HepG2 (cell line): ENCODE data around the gene HDHD3. TPM values are rescaled to one million over a fixed set of nuclear protein-coding genes. Genes with fewer than 3 reads are reported as not detected.

Source experiments
- CENPX ChIP-seq: sonication (generic); formaldehyde crosslinking; IDR thresholded peaks from 2 replicates; pipeline ENCODE4 v1.9.0; 2021; ENCODE audit warnings: mild to moderate bottlenecking, missing genetic modification reagents, moderate library complexity
- HOXA3 ChIP-seq: sonication (generic); formaldehyde crosslinking; IDR thresholded peaks from 2 replicates; pipeline ENCODE4 v1.5.0; 2020; ENCODE audit warnings: missing genetic modification reagents
- IKZF4 ChIP-seq: sonication (generic); formaldehyde crosslinking; IDR thresholded peaks from 2 replicates; pipeline ENCODE4 v1.5.1; 2020; ENCODE audit warnings: borderline replicate concordance, mild to moderate bottlenecking, low read depth, missing genetic modification reagents; ENCODE audit errors: not compliant biosample characterization
- KDM2A ChIP-seq: sonication (generic); formaldehyde crosslinking; IDR thresholded peaks from 2 replicates; pipeline ENCODE4 v1.4.0; 2020; ENCODE audit warnings: low read depth, missing genetic modification reagents, borderline replicate concordance
- KMT2B ChIP-seq: IDR thresholded peaks from 2 replicates; pipeline ENCODE4 v1.6.1; 2016; ENCODE audit warnings: missing genetic modification reagents, missing compliant biosample characterization
- LRRFIP1 ChIP-seq: sonication (generic); formaldehyde crosslinking; conservative IDR thresholded peaks from 2 replicates; pipeline ENCODE4 v1.4.0; 2020; ENCODE audit warnings: missing genetic modification reagents
- POGK ChIP-seq: sonication (generic); formaldehyde crosslinking; conservative IDR thresholded peaks from 2 replicates; pipeline ENCODE4 v1.8.0; 2022; ENCODE audit warnings: mild to moderate bottlenecking, moderate library complexity, missing genetic modification reagents
- RARA ChIP-seq: IDR thresholded peaks from 2 replicates; pipeline ENCODE4 v1.6.1; 2016; ENCODE audit warnings: missing genetic modification reagents, missing compliant biosample characterization
- SOX13 ChIP-seq, 3 experiments: fragments of 450-650 bp in 1 of 3; sonication (generic) in 1 of 3; formaldehyde crosslinking in 1 of 3; IDR thresholded peaks in 2 of 3; conservative IDR thresholded peaks in 1 of 3; 2 replicates each; pipeline versions ENCODE4 v1.5.0 to v1.6.1; 2016 to 2020; ENCODE audit warnings: antibody characterized with exemption in 1 of 3, mild to moderate bottlenecking in 1 of 3, missing compliant biosample characterization in 1 of 3, missing genetic modification reagents in 1 of 3, moderate library complexity in 1 of 3
- TFAP4 ChIP-seq: sonication (generic); IDR thresholded peaks from 2 replicates; pipeline ENCODE4 v1.6.1; 2016; ENCODE audit warnings: low read depth, borderline replicate concordance
- ZBTB26 ChIP-seq: IDR thresholded peaks from 2 replicates; pipeline ENCODE4 v1.6.1; 2016; ENCODE audit warnings: missing compliant biosample characterization, missing genetic modification reagents, borderline replicate concordance
- ZC3H4 ChIP-seq: sonication (generic); formaldehyde crosslinking; IDR thresholded peaks from 2 replicates; pipeline ENCODE4 v1.4.0; 2020; ENCODE audit warnings: missing genetic modification reagents, borderline replicate concordance
- ZFP1 ChIP-seq: IDR thresholded peaks from 2 replicates; pipeline ENCODE4 v1.6.1; 2016
- ZNF282 ChIP-seq: fragments of 450-650 bp; IDR thresholded peaks from 2 replicates; pipeline ENCODE4 v1.6.1; 2018; ENCODE audit not compliant: partially characterized antibody
- ZNF619 ChIP-seq: sonication (generic); formaldehyde crosslinking; IDR thresholded peaks from 2 replicates; pipeline ENCODE4 v1.4.0; 2020; ENCODE audit warnings: mild to moderate bottlenecking, missing genetic modification reagents
- polyA plus RNA-seq, 8 experiments: library from polyadenylated mRNA; depleted of rRNA in 3 of 8; stranded (reverse) in 7 of 8; unstranded in 1 of 8; fragments of >200 nt; fragmentation: Illumina TruSeq in 4 of 8; extraction: Trizol in 4 of 8; gene quantifications; 2 replicates each; pipeline versions ENCODE4 v1.2.1 to v1.2.3, GENCODE V29; 2011 to 2016; ENCODE audit warnings: low read depth in 4 of 8, missing spikeins in 1 of 8, mixed read lengths in 1 of 8; ENCODE audit not compliant: insufficient read depth in 1 of 8
- total RNA-seq, 5 experiments: library from RNA; depleted of rRNA; stranded (reverse); fragments of >200 nt; fragmentation: Illumina TruSeq; extraction: Trizol; gene quantifications; 2 replicates each; pipeline ENCODE4 v1.2.3, GENCODE V29; 2016; ENCODE audit warnings: low read depth in 1 of 5
- TF ChIP-seq, protein P1 (sequence below): sonication (generic); formaldehyde crosslinking; IDR thresholded peaks from 2 replicates; pipeline ENCODE4 v1.8.1; 2023; ENCODE audit warnings: mild to moderate bottlenecking, missing genetic modification reagents, borderline replicate concordance
- TF ChIP-seq, protein P2 (sequence below): sonication (generic); formaldehyde crosslinking; IDR thresholded peaks from 2 replicates; pipeline ENCODE4 v1.4.0; 2020; ENCODE audit warnings: missing genetic modification reagents; ENCODE audit errors: not compliant biosample characterization
- TF ChIP-seq, protein P3 (sequence below): fragments of 450-650 bp; IDR thresholded peaks from 2 replicates; pipeline ENCODE4 v1.6.1; 2017; ENCODE audit warnings: mild to moderate bottlenecking

Gene HDHD3
- total and polyA plus RNA-seq, 2 of the 13 experiments (the other 11 are each of a cell fraction or from before 2014, with no cell fraction given): 23.1 to 38.5 TPM

DNA sequence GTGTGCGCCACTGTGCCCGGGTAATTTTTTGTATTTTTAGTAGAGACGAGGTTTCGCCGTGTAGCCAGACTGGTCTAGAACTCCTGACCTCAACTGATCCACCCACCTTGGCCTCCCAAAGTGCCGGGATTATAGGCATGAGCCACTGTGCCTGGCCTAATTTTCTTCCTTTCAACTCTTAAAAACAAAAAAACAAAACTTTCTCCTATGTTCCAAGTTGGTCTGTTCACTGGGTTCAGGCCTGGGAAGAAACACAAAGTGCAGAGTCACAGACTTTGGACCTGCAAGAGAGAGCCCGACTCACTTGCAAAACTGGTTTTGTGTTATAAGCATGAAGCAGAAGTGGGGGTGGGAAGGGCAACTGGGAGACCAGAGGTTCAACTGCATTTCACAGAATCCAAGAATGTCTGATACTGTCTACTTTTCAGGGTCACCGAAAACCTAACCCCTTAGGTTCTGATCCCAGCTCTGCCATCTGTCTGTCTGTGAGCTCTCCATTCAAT, 5.2 kb upstream of the HDHD3 start (continued):
- TF ChIP-seq LRRFIP1 (CRISPR knock-in tag) (no peak), ZFP1 (CRISPR knock-in tag) (no peak; the same call in 1 of the 2 replicates), RARA (peak; percentile 89), ZNF282 (no peak), IKZF4 (no peak), ZNF619 (CRISPR knock-in tag) (no peak), KDM2A (CRISPR knock-in tag) (no peak), ZC3H4 (CRISPR knock-in tag) (no peak), KMT2B (no peak), HOXA3 (CRISPR knock-in tag) (peak; percentile 72; the same call in 1 of the 2 replicates), CENPX (no peak), ZBTB26 (no peak), SOX13 (IDR thresholded peaks at IDR 0.05) (no peak), SOX13 (CRISPR knock-in tag; conservative IDR thresholded peaks at IDR 0.05 in 1 of 2, IDR thresholded peaks at IDR 0.05 in 1 of 2) (peak in 1 of 2 experiments; percentile 73; a peak in 1 of 4 replicates), TFAP4 (0 out of 2 replicates have a peak, but pooled peaks have one; percentile 22), POGK (CRISPR knock-in tag) (0 out of 2 replicates have a peak, but pooled peaks have one; percentile 34)
- TF ChIP-seq, protein P1, sequence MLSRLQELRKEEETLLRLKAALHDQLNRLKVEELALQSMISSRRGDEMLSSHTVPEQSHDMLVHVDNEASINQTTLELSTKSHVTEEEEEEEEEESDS (CRISPR knock-in tag): no peak
- TF ChIP-seq, protein P2, sequence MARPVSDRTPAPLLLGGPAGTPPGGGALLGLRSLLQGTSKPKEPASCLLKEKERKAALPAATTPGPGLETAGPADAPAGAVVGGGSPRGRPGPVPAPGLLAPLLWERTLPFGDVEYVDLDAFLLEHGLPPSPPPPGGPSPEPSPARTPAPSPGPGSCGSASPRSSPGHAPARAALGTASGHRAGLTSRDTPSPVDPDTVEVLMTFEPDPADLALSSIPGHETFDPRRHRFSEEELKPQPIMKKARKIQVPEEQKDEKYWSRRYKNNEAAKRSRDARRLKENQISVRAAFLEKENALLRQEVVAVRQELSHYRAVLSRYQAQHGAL (CRISPR knock-in tag): no peak
- TF ChIP-seq, protein P3, sequence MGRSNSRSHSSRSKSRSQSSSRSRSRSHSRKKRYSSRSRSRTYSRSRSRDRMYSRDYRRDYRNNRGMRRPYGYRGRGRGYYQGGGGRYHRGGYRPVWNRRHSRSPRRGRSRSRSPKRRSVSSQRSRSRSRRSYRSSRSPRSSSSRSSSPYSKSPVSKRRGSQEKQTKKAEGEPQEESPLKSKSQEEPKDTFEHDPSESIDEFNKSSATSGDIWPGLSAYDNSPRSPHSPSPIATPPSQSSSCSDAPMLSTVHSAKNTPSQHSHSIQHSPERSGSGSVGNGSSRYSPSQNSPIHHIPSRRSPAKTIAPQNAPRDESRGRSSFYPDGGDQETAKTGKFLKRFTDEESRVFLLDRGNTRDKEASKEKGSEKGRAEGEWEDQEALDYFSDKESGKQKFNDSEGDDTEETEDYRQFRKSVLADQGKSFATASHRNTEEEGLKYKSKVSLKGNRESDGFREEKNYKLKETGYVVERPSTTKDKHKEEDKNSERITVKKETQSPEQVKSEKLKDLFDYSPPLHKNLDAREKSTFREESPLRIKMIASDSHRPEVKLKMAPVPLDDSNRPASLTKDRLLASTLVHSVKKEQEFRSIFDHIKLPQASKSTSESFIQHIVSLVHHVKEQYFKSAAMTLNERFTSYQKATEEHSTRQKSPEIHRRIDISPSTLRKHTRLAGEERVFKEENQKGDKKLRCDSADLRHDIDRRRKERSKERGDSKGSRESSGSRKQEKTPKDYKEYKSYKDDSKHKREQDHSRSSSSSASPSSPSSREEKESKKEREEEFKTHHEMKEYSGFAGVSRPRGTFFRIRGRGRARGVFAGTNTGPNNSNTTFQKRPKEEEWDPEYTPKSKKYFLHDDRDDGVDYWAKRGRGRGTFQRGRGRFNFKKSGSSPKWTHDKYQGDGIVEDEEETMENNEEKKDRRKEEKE: no peak
